Spleen (tissue), 7 donors: ENCODE results near the gene HOXA10.

Source experiments
- CTCF ChIP-seq, 11 experiments: fragments of 200-600 bp in 7 of 11; fragments of 450-650 bp in 4 of 11; sonication (generic) in 4 of 11; IDR thresholded peaks in 8 of 11; conservative IDR thresholded peaks in 3 of 11; 1 replicate in 7 of 11; 2 replicates in 4 of 11; pipeline versions ENCODE4 v1.4.0 to v1.8.0; 2016 to 2021; ENCODE audit warnings: antibody characterized with exemption in 11 of 11, inconsistent platforms in 4 of 11, mild to moderate bottlenecking in 1 of 11
- POLR2A ChIP-seq, 3 donors: fragments of 450-650 bp; IDR thresholded peaks; one replicate each; pipeline ENCODE4 v1.5.1; 2017; ENCODE audit warnings: antibody characterized with exemption in 3 of 3, mild to moderate bottlenecking in 1 of 3
- POLR2AphosphoS5 ChIP-seq, 3 donors: sonication (generic); formaldehyde crosslinking; IDR thresholded peaks; one replicate each; pipeline ENCODE4 v1.5.1; 2017; ENCODE audit warnings: antibody characterized with exemption in 3 of 3
- donor health status: DM: no; HTN: no; CAD: no; lungs with moderate emphysema.
- donor health status: DM: no; HTN: no; CAD: no.
- donor health status: DM: no; HTN: no; CAD: no.

GRCh38 chr7:27128034-27128433, 46.1 kb downstream of the HOXA10 start:
- no peak for TF ChIP-seq CTCF (IDR thresholded peaks at IDR 0.05 in 8 of 11, conservative IDR thresholded peaks at IDR 0.05 in 3 of 11)
- no peak for TF ChIP-seq POLR2AphosphoS5 (IDR thresholded peaks at IDR 0.05)
- no peak for TF ChIP-seq POLR2A (IDR thresholded peaks at IDR 0.05)
